ENCODE results near the gene VMP1.
"Not testable (repeated sequence)": the region's sequence is repeated elsewhere in the genome, so short reads cannot be mapped to it uniquely, and the experiment has no call there.

The VMP1 gene

GRCh38 chr17:59712862-59713261 lies 5.4 kb downstream of the VMP1 start:
- DNase-seq: no peak

- DNase-seq: no peak
Observed at GRCh38 chr17:59714255-59714654, 6.8 kb downstream of the VMP1 start.

GRCh38 chr17:59716427-59716826 lies 9.0 kb downstream of the VMP1 start:
- DNase-seq: no peak

- DNase-seq: no peak
Observed at GRCh38 chr17:59719526-59719925, 12.1 kb downstream of the VMP1 start.

- no peak for DNase-seq
Observed at GRCh38 chr17:59722623-59723022, 15.2 kb downstream of the VMP1 start.

GRCh38 chr17:59723041-59723440 lies 15.6 kb downstream of the VMP1 start:
- DNase-seq: no peak

- DNase-seq: no peak
Observed at GRCh38 chr17:59723607-59724006, 16.2 kb downstream of the VMP1 start.

GRCh38 chr17:59725691-59726090 lies 18.2 kb downstream of the VMP1 start:
- peak in 1 of 2 donors; percentile 6 for DNase-seq

GRCh38 chr17:59727817-59728533 lies 20.5 kb downstream of the VMP1 start:
- DNase-seq: no peak

- no peak for DNase-seq
Observed at GRCh38 chr17:59730268-59730834, 22.9 kb downstream of the VMP1 start.

GRCh38 chr17:59733697-59734096 lies 26.2 kb downstream of the VMP1 start:
- no peak for DNase-seq

- DNase-seq: no peak
Observed at GRCh38 chr17:59734226-59734625, 26.8 kb downstream of the VMP1 start.

GRCh38 chr17:59737324-59737723 lies 29.9 kb downstream of the VMP1 start:
- DNase-seq: no peak

GRCh38 chr17:59743842-59744241 lies 36.4 kb downstream of the VMP1 start:
- DNase-seq: no peak

- no peak for DNase-seq
Observed at GRCh38 chr17:59745040-59745439, 37.6 kb downstream of the VMP1 start.

- peak in 1 of 2 donors; percentile 58 for DNase-seq
Observed at GRCh38 chr17:59746849-59747445, 39.5 kb downstream of the VMP1 start.

- no peak for DNase-seq
Observed at GRCh38 chr17:59748591-59748990, 41.1 kb downstream of the VMP1 start.

GRCh38 chr17:59751955-59752413 lies 44.5 kb downstream of the VMP1 start:
- DNase-seq: peak in 1 of 2 donors; percentile 17

GRCh38 chr17:59752446-59752845 lies 45.0 kb downstream of the VMP1 start:
- no peak for DNase-seq

GRCh38 chr17:59752922-59753321 lies 45.5 kb downstream of the VMP1 start:
- no peak for DNase-seq

GRCh38 chr17:59753522-59754467 lies 46.3 kb downstream of the VMP1 start:
- DNase-seq: peak; percentile 33 to 89

GRCh38 chr17:59754552-59754951 lies 47.1 kb downstream of the VMP1 start:
- DNase-seq: peak in 1 of 2 donors; percentile 29

- not testable (repeated sequence) for DNase-seq
Observed at GRCh38 chr17:59755069-59755468, 47.6 kb downstream of the VMP1 start.

Measured in CD4-positive, alpha-beta T cell treated with Interleukin-4 for 1 hour (primary cell).